ENCODE results near the gene CCKAR.
"Not testable (repeated sequence)": the region's sequence is repeated elsewhere in the genome, so short reads cannot be mapped to it uniquely, and the experiment has no call there.

Gene CCKAR, protein sequence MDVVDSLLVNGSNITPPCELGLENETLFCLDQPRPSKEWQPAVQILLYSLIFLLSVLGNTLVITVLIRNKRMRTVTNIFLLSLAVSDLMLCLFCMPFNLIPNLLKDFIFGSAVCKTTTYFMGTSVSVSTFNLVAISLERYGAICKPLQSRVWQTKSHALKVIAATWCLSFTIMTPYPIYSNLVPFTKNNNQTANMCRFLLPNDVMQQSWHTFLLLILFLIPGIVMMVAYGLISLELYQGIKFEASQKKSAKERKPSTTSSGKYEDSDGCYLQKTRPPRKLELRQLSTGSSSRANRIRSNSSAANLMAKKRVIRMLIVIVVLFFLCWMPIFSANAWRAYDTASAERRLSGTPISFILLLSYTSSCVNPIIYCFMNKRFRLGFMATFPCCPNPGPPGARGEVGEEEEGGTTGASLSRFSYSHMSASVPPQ

DNA sequence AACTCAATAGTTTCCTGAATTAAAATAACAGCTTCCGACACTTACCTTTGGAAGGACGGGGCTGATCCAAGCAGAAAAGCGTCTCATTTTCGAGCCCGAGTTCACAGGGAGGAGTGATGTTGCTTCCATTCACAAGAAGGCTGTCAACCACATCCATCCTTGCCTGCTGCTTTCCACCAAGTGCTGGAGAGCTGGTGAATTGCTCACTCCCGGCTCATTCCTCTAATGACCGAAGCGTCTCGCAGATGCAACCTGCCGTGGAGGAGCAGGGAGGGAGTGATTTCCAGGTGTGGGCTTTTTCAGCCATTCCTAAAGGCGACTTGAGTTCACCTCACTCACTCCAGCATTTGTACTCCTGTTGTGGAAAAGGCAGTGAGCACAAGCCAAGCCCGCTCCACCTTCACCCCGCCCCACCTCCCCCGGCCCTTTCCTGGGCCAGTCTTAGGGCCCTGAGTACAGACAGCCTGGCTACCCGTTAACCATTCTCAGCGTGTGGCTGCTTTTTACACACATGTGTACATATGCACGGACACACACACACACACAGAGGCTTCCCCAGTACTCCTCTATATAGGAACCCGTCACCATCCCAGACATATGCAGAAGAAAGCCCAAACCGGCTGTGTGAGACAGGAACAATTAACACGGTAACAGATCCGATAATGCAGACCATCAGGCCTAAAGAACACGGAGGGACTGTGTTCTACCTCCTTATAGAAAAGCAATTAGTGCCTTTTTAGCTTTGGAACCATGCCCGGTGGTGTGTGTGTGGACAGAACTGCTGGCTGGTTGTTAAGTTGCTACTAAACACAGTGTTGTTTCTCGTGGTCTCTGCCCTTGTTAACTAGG, at the start of gene CCKAR:
Gene CCKAR (minus strand): TSS at position 374 of the 849 bp plus-strand sequence. CDS start 217 bp downstream, at position 157.
- no peak for DNase-seq (ENCODE audit: low read depth in 2 of 2, low spot score in 1 of 2)

GRCh38 chr4:26533685-26534084, 43.4 kb upstream of the CCKAR start:
- DNase-seq (ENCODE audit: low read depth in 2 of 2, low spot score in 1 of 2), result no peak

DNA sequence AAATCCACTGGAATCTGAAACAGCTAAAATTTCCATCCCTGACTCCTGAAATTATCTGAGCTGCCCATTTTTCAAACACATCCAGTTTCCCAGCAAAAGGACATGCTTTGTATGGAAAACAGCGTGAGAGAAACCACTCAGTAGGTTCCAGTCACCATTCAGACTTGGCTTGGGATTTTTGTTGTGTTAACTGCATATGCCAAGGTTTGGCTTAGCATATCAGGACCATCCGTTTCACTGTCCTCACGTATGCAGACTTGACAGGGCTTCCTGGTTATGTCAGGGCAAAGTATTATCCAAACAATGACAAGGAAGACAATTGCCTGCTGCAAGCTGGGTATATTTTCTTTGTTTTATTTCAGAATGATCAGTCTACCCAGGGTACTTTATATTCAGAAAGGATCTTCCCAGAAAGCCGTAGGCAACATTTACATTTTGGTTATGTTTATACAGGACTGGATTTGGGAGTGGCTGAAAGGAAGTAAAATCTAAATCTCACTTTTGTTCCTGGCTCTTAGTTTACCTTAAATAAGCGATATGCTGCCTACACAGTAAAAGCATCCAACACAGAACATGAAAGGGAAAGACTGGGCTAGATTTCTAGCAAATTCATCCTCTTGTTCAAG, 41.3 kb upstream of the CCKAR start:
- no peak for DNase-seq (ENCODE audit: low read depth in 2 of 2, low spot score in 1 of 2)

- DNase-seq (ENCODE audit: low read depth in 2 of 2, low spot score in 1 of 2), result no peak
Observed at GRCh38 chr4:26530099-26530498, 39.8 kb upstream of the CCKAR start.

DNA sequence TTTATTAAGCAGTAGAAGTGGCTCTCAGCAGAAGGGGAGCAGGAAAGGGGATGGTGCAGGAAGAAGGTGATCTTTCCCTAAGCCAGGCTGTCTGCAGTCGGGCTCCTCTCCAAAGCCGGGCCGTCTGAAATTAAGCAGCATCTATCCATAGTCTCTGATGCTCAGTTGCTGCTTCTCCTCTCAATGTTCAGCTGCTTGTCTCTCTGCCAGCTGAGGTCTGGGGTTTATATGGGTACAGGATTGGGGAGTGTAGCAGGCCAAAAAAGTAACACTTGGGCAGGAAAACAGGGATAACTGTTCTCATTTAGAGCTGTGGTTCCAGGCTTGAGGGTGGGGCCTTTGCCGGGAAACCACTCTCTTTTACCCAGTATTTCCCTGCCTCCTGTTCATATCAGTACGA, 39.2 kb upstream of the CCKAR start:
- no peak for DNase-seq (ENCODE audit: low read depth in 2 of 2, low spot score in 1 of 2)

DNA sequence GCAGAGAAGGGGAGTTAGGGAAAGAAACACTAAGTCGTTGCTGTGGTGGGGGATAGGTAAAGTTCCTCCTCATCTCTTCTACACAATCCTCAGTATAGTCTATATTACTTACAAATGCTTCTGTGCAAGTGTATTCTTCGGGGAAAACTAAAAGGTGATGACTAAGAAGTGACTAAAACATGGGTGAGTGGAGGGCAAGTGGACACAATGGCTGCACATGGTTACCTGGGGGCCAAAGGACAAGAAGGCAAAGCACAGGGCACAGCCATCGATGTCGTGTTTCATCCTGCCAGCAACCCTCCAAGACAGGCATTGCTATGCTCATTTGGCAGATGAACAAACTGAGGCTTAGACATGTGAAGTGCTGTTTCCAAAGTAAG, 35.5 kb upstream of the CCKAR start:
- DNase-seq (ENCODE audit: low read depth in 2 of 2, low spot score in 1 of 2), result no peak

- no peak for DNase-seq (ENCODE audit: low read depth in 2 of 2, low spot score in 1 of 2)
Observed at GRCh38 chr4:26525136-26525770, 35.0 kb upstream of the CCKAR start.

- no peak for DNase-seq (ENCODE audit: low read depth in 2 of 2, low spot score in 1 of 2)
Observed at GRCh38 chr4:26524011-26524410, 33.7 kb upstream of the CCKAR start.

DNA sequence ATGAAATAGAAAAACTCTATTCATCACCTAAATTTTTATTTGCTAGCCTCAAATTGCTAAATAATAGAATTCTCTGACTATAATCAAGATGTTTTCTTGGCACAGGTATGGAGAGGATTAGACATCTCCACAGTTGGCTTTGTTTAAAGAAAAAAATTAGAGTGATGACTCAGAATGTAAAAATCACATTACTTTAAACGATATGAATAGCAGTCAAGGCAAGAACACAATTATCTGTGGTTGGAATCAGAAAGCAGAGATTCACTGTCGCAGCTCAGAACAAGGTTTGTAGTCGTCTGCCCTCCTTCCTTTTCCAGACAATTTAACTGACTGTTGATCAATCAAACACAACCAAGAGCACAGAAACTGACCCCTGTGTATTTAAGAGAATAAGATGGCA, 32.2 kb upstream of the CCKAR start:
- no peak for DNase-seq (ENCODE audit: low read depth in 2 of 2, low spot score in 1 of 2)

DNA sequence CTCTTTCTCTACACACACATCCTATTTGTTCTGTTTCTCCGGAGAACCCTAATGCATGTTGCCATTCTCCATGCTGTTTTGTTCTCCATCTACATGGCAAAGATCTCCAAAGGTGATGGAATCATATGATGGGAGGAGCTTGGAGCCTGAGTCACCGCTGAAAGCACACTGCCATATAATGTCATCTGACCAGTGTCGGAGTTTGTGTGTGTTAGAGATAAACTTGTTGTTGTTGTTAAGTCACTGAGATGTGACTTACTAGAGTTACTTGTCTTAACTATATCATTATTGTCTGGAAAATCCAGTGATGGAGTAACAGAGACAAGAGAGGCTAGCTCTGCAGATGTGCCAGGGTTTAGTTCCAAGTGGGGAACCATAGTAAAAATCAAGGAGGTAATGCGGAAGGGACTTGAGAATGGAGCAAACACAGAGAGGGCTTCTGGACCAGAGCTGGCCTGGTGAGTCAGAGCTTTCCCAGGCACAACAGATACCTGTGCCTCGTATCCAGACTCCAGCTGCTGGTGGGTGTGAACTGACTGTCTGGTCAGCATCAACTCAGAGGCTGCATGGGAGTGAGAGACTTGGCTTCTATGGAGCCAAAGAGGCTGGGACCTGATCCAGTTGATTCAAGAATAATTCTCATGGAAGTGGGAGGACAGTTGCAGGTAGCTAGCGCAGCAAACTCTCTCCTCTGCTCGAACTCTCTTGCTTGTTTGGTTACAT, 30.6 kb upstream of the CCKAR start:
- no peak for DNase-seq (ENCODE audit: low read depth in 2 of 2, low spot score in 1 of 2)

DNA sequence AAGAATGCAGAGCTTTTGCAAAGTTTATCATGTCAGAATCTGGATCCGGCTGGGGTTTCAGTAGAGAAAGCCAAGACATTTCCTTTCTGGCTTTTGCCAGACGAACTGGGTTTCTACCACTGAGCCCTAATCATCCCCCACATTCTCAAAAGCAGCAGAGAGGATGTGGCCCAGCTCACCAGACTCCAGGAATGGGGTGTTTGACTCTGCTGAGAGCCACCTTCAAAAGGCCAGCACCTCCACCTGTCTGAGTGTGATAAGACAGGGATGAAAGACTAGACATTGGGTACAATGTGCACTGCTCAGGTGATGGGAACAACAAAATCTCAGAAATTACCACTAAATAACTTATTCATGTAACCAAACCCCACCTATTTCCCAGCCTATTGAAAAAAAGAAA, 25.7 kb upstream of the CCKAR start:
- DNase-seq (ENCODE audit: low read depth in 2 of 2, low spot score in 1 of 2), result no peak

DNA sequence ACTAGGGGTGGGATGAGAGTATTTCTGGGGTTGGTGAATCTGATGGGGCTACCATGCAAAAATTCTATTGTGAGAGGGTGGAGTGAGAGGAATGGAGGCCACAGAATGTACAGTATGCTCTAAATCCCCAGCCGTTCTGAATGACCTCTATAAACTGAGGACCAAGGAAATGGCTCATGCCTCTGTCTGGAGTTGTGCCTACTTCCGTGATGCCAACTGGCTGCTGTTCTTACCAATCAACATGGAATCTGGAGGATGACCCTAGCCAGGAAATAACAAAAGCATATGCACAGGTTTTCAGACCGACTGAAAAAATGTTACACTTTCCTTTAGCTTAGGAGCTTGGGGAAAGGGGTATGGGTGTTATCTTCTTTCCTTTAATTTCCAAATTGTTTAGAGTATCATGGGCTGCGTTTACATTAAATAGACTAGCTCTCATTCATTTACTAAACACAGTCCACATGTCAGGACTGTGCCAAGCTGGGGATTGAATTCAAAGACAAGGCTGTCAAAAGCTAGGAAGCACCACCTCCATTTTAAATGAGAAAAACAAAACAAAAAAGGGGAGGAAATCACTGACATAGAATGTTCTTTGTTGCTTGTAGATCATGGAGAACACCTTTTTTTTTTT, 20.2 kb upstream of the CCKAR start:
- DNase-seq (ENCODE audit: low read depth in 2 of 2, low spot score in 1 of 2), result no peak

- DNase-seq (ENCODE audit: low read depth in 2 of 2, low spot score in 1 of 2), result no peak
Observed at GRCh38 chr4:26509681-26510333, 19.5 kb upstream of the CCKAR start.

GRCh38 chr4:26507286-26507685, 17.0 kb upstream of the CCKAR start:
- DNase-seq (ENCODE audit: low read depth in 2 of 2, low spot score in 1 of 2), result no peak

- DNase-seq (ENCODE audit: low read depth in 2 of 2, low spot score in 1 of 2), result no peak
Observed at GRCh38 chr4:26503844-26504243, 13.6 kb upstream of the CCKAR start.

DNA sequence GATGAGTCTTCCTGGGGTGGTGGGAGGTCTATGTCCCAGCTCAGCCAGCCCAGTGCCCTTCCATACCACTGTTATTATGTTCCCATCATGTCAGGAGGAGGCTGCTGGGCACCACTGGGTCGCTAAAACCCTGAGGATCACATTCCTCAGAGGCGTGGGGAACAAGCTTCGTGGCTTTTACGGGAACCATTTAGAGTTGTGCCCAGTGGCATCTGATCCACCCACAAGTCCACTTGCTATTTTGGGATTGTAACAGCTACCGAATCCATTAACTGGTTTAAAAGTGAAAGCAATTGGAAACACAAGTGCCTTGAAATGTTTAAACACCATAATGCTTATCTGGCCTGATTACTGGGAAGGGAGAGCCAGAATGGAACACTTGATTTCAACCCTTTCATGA, 13.1 kb upstream of the CCKAR start:
- no peak for DNase-seq (ENCODE audit: low read depth in 2 of 2, low spot score in 1 of 2)

- not testable (repeated sequence) for DNase-seq (ENCODE audit: low read depth in 2 of 2, low spot score in 1 of 2)
Observed at GRCh38 chr4:26500565-26500999, 10.3 kb upstream of the CCKAR start.

GRCh38 chr4:26496207-26496783, 6.0 kb upstream of the CCKAR start:
- DNase-seq (ENCODE audit: low read depth in 2 of 2, low spot score in 1 of 2), result no peak

DNA sequence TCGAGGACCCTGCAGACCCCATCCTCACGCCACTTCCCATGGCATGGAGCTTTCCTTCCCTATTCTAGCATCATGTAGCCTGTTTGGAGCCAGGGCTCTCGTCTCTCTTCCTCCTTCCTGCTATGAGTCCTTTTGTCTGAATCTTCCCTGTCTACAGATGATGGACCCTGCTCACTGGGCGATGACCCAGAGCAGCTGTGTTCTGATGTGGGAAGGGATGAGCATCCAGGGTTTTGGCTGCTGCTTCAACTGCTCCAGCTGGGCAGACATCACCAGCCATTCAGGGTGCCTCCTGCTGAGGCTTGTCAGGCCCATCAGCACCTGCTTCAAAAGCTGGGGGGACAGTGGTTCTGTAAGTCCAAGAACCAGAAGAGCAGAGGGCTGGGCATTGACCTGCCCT, 3.2 kb upstream of the CCKAR start:
- no peak for DNase-seq (ENCODE audit: low read depth in 2 of 2, low spot score in 1 of 2)
